Measurements from ENCODE around the gene LRPAP1.

DNA sequence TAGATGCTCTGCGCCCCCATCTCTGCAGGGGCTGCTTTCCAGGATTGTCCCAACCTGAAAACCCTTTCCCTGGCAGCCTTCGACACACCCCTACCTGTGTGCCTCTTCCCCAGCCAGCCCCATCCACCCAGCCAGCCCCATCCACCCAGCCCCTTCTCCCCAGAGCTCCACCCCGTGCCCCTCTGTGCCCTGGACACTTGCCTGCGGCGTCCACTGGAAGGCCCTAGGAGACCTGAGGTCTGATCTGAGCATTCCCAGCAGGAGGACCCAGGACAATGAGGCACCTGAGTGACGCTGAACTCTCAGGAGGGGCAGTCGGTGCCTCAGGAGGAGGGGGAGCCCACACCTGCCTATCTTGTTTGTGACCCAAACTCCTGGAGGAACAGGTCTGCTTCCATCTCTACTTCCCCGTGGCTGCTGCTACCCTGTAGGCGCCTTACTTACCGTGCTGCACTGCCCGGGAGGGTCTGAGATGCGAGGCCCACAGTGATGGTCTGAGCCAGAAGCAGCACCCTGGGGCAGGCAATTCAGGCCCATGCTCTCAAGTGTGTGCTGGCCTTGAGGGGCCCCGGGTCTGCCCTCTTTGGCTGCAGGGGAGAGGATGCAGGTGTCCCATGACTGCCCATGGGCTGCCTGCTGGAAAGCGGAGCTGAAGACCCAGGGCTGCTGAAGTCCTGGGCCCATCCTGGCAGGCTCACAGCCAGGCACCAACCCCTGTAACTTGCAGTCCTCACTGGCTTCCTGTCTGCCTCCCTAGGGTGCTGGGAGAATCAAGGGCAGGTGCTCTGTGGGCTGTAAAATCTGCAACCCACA, 4.9 kb downstream of the LRPAP1 start:
- TF ChIP-seq, protein P1, sequence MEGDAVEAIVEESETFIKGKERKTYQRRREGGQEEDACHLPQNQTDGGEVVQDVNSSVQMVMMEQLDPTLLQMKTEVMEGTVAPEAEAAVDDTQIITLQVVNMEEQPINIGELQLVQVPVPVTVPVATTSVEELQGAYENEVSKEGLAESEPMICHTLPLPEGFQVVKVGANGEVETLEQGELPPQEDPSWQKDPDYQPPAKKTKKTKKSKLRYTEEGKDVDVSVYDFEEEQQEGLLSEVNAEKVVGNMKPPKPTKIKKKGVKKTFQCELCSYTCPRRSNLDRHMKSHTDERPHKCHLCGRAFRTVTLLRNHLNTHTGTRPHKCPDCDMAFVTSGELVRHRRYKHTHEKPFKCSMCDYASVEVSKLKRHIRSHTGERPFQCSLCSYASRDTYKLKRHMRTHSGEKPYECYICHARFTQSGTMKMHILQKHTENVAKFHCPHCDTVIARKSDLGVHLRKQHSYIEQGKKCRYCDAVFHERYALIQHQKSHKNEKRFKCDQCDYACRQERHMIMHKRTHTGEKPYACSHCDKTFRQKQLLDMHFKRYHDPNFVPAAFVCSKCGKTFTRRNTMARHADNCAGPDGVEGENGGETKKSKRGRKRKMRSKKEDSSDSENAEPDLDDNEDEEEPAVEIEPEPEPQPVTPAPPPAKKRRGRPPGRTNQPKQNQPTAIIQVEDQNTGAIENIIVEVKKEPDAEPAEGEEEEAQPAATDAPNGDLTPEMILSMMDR (IDR thresholded peaks at IDR 0.05), result no peak
- TF ChIP-seq POLR2A (IDR thresholded peaks at IDR 0.05), result no peak

Measured in vagina (tissue), 2 donors.